ENCODE results near the gene SCGB2A2.

DNA sequence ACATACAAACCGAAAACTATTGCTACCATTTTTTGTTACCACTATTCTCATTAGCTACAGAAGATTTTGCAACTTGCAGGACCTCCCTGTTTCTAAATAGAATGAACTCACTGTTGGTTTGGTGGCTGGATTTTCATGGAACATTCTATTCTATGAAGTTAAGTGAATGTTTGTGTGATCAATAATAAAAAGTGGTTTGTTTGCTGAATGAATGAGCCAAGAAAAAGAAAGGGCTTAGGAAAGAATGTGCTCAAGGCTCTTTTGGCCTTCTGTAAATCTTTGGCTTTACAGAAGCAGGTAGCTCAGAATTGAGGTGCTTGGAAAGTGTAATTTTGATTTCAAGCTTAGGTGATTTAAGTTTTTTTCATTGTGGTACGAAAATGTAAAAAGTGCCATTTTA lies 33.8 kb upstream of the SCGB2A2 start:
- TF ChIP-seq, protein P1, sequence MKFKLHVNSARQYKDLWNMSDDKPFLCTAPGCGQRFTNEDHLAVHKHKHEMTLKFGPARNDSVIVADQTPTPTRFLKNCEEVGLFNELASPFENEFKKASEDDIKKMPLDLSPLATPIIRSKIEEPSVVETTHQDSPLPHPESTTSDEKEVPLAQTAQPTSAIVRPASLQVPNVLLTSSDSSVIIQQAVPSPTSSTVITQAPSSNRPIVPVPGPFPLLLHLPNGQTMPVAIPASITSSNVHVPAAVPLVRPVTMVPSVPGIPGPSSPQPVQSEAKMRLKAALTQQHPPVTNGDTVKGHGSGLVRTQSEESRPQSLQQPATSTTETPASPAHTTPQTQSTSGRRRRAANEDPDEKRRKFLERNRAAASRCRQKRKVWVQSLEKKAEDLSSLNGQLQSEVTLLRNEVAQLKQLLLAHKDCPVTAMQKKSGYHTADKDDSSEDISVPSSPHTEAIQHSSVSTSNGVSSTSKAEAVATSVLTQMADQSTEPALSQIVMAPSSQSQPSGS (IDR thresholded peaks at IDR 0.05; ENCODE audit: low read length), result no peak
- no peak for TF ChIP-seq HDGF (IDR thresholded peaks at IDR 0.05)
- TF ChIP-seq GABPA (IDR thresholded peaks at IDR 0.05; ENCODE audit: low read depth), result no peak
- TF ChIP-seq ESRRA (IDR thresholded peaks at IDR 0.05; ENCODE audit: low read length), result no peak
- no peak for TF ChIP-seq MXI1 (IDR thresholded peaks at IDR 0.05; ENCODE audit: low read depth, low read length)
- no peak for TF ChIP-seq CTCF (IDR thresholded peaks at IDR 0.05 in 2 of 3, conservative IDR thresholded peaks at IDR 0.05 in 1 of 3; ENCODE audit: control insufficient read depth in 2 of 3, extremely low read depth in 1 of 3, insufficient read depth in 1 of 3, low read depth in 3 of 3, low read length in 3 of 3)
